ENCODE measurements around the gene CTXN3.

The CTXN3 gene

DNA sequence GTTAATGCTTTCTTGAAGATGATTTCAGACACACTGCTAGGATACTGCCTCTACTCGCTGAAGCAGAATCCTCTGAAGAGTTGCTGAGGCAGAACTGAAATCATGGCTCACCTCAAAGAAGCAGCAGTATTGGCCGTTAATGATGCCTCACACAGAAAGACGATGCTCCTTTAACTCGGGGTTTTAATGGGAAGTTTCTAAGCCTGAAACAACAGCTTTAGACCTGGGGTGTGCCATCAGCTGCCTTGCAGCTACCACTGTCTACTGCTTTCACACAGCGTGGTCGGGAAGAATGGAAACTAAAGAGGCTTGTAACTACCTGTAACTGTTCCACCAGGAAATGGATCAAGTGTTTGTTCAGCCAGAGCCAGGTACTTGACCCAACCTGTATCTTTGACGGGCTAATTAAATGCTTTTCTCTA is at the start of gene CTXN3:
Gene CTXN3 (plus strand): TSS at position 65 of the 422 bp plus-strand sequence. CDS start 8,440 bp downstream, outside the sequence.
- DNase-seq = no peak

DNA sequence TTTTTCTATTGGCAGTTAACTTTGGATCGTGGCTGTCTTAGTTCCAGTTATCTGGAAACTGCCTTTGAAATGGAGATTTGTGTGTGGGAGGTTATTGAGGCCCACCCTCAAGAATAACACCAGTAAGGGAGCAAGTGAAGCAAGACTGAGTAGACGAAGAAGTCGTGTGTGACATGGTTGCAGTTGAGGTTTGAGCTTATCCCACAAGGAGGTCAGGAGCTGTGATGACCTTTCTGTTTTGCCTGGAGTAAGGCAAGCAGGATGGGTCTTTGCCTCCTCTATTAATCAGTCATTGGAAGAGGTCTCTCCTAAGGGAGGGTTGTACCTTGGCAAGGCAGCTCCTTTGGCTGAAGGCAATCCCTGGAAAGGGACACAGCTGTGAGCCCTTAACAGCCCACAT is 49.6 kb upstream of the CTXN3 start:
- DNase-seq = peak; percentile 67

DNA sequence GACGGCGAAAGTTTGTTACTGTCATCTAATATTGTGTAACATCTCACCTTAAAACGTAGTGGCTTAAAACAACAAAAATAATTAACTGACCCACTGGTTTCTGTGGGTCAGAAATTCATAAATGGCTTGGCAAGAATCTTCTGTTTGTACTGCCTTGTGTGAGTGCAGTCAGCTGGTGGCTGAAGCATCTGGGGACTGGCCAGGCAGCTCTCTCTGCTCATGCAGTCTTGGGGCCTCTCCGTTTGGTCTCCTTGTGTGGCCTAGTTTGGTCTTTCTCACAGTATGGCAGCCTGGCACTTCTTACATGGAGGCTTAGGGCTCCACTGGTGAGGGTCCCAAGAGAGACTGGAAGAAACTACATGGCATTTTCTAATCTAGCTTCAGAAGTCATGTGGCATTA is 49.0 kb upstream of the CTXN3 start:
- DNase-seq = no peak

DNA sequence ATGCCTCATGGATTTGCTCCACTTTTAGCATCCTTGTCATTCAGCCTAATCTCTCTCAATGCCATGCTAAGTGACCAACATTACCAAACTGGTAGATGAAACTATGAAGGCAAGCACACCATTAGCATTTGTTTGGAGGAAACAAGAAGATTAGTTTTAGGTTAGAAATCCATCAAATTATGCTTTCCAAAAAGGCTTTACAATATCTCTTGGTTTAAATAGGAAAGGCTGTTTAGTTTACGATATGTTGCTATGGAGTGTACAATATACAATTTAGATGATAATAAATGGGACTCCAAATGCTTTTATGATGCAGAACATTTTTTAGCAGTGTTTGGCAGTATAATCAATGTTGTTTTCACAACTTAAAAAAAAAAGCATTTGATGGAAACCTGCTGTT is 47.8 kb upstream of the CTXN3 start:
- no peak for DNase-seq

DNA sequence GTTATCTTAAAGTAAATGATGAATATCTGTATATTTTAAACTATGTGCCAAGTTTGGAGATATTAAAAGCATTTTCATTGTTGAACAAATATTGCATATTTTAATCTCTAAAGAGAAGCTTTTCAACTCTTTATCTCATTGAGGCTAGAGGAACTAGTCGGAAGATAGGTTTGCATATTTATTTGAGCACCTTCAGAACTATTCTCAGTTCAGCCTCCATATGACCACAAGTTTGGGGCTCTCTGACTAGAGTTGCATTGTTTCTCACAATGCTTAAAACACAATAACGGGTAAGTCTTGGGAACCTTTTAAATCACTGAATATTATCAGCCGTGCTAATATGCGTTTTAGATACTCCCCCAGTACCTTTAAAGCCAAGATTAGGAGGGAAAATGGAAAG is 47.3 kb upstream of the CTXN3 start:
- no peak for DNase-seq

DNA sequence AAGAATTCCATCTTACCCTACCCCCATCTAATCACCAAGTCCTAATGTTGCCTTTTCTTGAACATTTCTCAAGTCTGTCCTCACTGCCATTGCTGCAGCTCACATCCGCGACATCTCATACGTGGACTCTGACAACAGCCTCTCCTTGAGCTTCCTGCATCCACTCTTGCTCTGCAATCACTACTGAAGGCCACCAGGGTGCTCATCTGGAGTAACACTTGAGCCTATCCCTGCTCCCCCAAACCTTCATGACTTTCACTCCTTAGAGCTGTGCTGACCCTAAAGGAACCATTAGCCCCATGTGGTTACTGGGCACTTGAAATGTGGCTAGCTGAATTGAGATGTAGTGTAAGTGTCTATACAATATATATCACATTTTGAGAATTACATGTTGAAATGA is 46.4 kb upstream of the CTXN3 start:
- no peak for DNase-seq

DNA sequence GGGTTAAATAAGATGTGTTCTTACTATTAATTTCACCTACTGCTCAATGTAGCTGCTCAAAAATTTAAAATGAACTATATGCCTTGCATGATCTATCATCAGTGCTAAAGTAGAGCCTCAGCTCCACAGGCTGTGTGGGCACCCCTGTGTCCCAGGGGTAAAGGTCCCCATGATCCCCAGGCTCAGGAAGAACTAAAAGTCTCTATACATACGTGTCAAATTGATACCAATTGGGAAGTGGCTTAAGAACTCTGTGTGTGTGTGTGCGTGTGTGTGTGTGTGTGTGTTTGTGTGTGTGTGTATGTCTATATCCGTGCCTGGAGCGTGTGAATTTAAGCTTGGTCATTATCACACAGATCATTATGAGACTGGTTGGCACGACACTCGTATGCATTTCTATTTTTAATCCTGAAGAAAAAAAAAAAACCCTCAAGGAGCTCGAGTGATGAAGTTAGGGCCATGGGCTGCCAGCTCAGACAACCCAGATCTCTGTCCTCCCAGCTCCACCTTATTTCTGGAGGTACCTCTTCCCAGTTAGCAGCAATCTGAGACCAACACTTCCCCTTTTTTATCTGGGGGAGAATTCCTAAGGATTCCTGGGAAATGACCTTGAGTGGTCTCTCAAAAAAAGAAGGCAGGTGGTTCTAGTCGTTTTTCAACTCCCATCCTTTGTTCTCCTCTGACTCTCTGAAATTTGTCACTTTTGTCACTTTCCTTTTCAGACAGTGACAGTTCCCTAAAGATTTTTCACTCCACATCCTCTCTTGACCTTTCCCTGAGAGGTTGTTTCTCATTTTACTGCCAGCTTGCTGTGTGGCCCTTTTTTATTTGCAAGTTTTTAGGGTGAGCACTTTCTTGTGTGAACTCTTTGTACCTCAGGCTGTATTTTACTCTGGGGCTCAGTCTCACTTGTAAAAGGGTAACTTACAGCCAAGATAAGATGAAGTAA is 45.7 kb upstream of the CTXN3 start:
- DNase-seq = no peak

DNA sequence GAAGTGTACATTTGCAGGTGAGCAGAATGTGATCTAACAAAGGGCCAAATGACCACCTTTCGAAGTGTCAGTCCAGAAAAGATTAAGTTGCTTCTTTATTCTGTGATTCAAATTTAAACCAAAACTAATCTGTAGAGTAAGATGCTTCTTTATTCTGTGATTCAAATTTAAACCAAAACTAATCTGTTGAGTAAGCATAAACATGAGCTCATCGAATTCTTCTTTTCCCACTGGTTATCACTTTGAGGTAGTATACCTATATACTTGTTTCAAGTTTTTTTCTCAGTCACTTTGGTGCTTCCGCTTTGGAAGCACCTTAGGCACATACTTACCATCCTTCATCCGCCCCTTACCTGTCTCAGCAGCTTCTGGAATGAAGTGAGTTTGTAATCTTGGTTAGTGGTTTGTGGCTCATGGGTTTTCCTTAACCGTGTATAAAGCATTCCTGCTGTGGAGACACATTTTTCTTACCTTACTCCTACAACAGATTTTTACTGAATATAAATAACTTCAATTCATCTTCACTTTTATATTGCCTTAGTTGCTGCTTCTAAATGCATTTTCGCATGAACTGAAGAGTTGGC is 40.7 kb upstream of the CTXN3 start:
- no peak for DNase-seq

DNA sequence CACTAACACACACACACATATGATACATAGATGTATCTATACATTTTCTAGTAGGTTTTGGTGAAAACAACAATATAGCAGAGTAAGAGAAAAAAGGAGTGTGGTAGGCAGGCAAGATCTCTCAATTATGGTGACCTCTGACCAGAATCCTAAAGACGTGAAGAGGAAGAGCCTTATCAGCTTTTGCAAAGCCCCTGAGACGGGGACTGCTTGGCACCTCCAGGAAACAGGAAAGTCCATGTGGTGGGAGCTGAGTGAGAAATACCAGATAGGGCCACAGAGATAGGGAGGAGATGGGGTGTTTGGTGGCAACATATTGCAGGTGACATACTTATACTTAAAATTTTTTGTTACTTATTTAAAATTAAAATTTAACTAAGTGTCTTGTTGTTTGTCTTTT is 39.9 kb upstream of the CTXN3 start:
- no peak for DNase-seq

DNA sequence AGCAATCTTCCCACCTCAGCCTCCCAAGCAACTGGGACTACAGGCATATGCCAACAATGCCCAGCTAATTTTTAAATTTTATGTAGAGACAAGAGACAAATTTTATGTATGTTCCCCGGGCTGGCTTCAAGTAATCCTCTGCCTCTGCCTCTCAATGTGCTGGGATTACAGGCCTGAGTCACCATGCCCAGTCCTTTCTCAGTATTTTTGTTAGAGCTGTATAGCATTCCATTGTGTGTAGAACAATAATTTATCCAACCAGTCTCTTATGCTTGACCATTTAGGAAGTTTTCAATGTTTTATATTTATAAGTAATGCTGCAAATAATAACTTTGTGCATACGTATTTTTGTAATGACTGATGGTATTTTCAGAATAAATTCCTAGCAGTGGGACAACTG is 38.9 kb upstream of the CTXN3 start:
- no peak for DNase-seq

DNA sequence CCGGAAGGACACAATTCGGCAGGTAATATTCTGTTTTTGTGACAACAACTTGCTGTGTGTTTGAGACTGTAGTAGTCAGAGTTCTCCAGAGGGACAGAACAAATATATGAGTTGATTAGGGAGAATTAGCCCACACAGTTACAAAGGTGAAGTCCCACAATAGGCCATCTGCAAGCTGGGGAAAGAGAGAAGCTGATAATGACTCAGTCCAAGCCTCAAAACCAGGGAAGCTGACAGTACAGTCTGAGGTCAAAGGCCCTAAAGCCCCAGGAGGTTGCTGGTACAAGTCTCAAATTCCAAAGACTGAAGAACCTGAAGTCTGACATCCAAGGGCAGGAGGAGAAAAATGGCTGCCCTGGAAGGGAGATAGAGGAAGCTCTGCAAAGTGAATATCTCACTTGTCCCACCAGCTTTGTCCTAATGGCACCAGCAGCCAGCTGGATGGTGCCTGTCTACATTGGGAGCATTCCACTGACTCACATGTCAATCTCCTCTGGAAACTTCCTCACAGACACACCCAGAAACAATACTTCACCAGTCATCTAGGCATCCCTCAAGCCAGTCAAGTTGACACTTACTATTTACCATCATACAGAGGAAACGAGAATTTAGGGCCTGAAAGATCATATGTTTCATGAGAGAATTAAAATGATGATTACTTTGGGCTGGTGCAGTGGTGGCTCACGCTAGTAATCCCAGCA is 36.3 kb upstream of the CTXN3 start:
- DNase-seq = no peak

DNA sequence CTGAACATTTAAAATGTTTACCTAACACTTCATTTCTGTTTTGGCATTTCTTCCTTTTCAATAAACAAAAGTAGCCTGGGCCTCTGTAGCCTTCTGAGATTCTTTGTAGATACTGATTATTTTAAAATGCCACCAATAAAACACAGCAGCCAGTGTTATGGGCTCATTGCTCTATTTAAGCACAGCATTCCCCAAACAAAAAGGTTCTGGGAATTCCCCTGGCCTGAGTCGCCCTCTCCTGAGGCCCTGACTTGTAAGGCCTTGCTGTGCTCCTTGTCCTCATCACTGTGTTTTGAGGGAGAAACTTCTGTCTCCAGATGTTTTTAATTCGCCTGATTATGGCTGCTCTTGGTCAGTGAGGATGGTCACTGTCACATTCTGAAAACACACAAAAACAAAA is 33.0 kb upstream of the CTXN3 start:
- DNase-seq = no peak

DNA sequence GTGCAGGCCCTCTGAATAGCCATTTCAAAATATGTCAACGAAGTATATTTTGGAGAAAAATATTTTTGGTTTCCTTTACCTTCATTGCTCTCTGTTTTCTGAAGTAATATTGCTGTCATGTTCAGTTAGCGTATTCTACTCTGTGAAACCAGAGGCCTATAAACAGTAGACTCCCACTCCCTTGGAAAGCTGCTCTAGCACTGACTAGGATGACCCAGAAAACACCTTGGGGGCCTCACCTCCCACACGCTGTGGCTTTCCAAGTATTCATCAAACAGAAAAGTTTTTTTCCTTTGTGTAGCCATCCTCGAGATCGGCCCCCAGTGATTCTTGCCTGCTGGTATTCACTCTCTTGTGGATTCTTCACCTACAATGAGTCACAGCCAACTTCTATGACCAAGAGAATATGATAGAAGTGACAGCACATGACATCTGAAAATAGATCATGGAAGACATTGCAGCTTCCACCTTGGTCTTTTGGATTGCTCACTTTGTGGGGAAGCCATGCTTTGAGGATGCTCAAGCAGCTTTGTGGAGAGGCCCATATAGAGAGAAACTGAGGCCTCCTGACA is 28.9 kb upstream of the CTXN3 start:
- DNase-seq = peak; percentile 18

DNA sequence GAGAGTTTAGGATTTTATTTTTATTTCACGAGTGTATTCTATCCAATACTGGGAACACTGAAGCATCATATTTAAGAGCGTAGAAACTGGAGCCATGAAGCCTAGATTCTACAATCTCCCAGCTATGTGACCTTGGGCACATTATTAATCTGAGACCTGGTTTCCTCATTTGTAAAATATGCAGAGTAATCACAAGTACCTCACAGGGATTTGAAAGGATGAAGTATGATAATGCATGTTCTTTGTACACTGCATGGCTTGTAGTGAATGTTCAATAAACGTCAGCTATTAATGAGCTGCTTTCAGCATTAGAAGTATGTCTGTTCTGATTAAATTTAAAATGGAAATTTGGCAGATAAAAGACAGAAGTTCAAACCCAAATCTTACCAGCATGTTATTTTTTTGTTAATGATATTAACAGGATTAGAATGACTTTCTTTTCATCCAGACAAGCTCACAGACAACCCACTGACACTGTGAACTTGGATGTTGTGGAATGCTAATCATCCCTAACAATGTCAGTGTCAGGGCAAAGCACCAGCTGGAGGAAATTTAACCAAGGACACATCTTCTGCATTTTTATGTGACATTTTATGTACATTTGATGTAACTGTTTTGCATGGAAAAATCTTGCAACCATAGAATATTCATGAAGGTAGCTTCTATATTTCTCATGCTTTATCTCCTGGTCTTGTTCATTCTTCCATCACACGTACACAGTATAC is 27.1 kb upstream of the CTXN3 start:
- DNase-seq = no peak

DNA sequence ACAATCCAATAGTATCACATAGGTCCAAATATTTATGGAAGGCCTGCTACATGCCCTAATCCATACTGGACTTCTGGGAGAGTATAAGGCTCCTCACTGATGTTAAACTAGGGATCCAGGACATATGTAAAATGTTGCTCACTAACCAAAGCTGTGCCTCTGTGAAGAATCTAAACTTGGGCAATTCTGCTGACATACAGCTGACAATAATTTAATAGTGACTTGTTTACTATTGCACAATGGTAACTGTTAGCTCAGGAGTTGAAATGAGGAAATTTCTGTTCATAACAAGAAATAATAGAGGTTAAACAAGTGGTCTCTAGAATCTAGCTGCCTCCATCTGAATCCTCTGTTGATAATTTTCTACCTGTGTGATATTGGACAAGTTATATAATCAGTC is 14.9 kb upstream of the CTXN3 start:
- no peak for DNase-seq

DNA sequence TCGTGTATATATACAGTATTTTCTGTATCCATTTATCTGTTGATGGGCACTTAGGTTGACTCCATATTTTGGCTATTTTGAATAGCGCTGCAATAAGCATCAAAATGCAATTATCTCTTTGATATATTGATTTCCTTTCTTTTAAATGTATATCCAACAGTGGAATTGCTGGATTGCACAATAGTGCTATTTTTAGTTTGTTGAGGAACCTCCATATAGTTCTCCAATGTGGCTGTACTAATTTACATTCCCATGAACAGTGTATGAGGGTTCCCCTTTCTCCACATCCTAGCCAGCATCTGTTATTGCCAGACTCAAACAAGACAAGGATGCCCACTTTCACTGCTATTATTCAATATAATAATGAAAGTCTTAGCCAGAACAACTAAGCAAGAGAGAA is 9.1 kb upstream of the CTXN3 start:
- no peak for DNase-seq

DNA sequence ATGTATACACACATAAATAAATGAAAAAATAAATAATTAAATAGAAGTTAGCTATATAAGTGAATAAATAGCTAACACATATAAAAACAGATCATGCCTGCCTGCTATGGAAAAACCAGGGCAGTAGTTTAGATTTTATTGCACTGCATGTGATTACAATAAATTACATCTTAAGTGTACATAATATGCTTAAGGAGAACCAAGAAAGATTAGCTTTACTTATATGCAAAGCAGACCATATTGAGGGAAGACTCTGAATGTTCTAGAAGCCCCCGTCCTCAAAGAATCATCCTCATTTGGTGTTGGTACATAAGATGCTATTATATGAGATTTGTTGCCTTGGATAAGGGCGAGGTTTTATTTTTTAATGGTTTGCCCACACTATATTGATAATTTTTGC is 5.9 kb upstream of the CTXN3 start:
- no peak for DNase-seq

DNA sequence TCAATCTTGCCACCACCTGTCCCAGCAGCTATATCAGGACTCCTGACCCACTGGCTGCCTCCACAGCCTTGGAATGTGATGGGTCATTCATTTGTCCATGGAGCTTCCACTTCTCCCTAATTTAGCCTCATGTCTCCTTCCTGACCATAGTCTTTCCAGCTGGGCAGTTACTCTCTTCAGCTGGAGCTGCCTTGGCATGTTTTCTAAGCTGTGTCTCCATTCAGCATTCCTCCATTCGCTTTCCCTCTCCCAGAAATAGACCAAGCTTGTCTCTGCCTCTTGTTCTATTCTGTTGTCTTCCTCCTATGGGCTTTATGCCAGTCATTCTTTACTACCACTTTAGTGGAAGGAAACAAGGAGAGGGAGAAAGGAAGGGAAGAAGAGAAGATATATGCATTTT is 5.3 kb upstream of the CTXN3 start:
- no peak for DNase-seq

DNA sequence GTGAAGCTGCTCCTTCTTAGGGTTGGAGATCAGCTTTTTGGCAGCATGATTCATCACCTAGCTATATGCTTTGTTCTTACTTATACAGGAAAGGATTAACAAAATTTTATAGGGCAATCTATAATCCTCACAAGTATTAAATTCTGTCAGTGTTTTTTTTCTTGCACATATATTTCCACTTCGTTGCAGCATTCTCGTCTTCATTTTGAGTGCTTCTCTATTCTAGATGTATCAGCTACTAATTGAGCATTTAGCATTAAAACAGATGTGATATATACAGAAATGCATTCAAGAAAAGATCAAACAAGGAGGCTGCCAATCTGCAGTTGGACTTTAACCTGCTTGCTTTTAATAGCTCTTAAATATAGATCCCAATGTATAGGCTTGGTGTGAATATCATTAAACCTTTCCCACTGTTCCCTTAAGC is 3.6 kb upstream of the CTXN3 start:
- DNase-seq = no peak

DNA sequence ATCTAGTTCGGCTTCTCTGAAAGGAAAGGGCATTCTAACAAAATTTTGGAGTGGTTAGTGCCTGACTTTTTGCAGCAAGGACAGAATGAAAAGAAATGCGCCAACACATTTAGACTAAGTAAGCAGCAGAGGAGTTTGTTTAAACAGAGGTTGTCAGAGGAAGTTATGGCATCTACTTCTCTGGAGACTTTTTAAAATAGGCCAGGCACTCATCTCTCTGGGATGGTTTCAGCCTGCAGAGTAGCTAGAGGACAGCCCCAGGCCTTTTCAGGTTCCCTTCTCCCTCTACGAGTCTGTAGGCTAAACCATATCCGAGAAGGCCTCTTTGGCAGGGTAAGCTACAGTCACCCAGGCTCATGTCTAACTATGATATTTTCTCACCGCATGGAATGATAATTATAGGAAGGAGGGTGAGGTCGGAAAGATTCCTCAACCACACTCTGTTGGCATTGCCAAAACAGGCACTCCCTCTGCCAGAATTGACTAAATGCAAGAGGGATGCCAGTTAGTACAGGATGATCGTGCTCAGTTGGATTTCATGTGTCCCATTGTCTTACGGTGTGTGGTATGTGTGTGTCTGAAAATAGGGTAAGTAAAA is 1.4 kb upstream of the CTXN3 start:
- DNase-seq = no peak

DNA sequence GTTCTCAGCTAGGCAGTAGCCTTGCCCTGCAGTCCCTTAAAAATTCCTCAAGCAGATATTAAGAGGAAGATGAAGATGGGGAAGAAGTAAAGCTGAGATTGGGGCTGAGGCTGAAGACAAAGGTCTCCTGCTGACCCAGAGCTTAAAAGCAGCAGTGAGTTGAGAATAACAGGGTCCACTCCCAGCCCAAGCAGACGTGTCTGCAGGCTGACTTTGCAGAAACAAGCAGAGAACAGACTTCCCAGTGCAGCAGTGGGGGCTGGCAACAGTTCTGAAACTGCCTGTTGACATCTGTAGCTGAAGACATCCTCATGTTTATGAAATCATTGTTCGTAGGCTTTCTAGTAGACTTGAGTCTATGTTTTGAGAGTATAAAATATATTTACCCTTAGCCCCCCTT is 1.1 kb downstream of the CTXN3 start:
- DNase-seq = no peak

DNA sequence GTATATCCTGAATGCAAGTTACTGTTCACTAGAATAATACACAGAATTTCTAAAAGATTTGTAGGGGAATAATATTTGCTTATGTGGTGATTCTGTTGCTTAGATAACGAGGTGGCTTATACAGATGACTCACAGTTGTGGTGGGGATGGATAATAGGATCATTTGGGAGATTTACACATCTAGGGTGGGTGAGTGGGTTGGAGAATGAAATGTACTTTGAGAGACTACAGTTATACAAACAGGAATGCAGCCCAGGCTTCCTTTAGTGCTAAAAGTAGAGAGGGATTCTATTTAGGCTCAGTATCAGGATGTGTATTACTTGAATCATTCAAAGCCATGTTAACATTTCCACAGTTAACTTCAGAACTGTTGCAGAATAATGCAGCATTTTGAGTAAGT is 1.8 kb downstream of the CTXN3 start:
- DNase-seq = peak; percentile 41

Data from kidney glomerular epithelial cell (primary cell).